ENCODE measurements around the gene NEDD9.

NEDD9 gene

DNA sequence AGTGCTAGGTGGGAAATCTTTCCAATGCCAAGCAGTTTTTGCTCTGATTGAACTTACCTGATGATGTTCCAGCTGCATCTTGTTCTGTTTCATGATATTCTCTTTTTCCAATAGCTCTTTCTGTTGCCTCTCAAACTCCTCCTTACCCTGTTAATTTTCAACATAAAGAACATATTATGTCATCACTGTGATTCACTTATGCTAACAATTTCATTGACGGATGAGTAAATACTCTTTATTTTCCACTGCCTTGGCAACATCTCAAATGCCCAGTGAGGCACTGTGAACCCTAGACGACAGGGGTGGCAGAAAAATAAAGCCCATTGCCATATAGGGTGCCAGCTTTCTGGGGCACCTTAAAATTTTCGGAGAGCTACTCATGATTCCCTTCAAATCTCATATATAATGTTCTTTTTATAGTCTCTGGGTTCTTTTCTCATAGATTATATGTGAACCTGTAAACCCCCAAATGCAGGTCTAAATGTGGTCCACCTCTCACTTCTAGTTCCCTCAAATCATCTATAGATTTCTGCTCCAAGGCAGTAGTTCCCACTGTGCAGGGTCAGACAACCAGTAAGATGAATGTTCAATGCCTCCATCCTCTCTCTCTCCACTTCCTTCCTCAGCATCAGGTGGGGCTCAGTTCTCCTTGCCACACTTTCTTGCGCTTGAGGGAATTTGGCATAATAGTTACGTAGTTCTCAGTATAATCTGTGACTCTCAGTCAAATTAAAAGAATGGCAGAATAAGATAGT is 44.1 kb downstream of the NEDD9 start:
- Histone ChIP-seq H3K36me3 (ENCODE audit: low read length) (peaks cover 61% of the 10 kb centered on the region), H3K9me3 (ENCODE audit: insufficient read depth, low read length) (no peaks in the 10 kb centered on the region), H3K9ac (ENCODE audit: low read length) (no peak overlapping the region)

DNA sequence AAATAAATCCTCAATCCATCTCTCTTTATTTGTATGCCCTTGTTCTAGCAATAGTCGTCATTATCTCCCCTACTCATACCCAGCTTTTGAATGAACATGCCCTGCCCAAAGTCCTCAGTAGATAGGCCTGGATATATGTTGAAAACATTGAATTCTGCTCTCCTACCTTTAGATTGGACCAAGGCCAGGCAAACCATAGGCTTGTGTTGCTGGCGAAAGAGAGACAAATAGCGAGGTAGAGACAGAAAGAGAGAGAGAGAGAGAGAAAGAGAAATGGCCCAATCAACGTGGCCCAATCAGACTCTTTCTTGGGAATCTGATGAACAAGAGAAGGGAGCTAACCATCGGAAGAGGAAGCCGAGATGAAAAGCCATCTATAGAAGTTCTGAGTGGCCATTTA is 45.2 kb downstream of the NEDD9 start:
- Histone ChIP-seq H2AFZ (ENCODE audit: low read depth, low read length, severe bottlenecking) (no peak overlapping the region), H3K36me3 (ENCODE audit: low read length) (peaks cover 71% of the 10 kb centered on the region), H3K4me2 (ENCODE audit: low read depth, low read length, poor library complexity, severe bottlenecking) (no peak overlapping the region), H4K20me1 (ENCODE audit: low read depth, low read length) (no peaks in the 10 kb centered on the region), H3K27ac (ENCODE audit: low read depth, low read length) (no peak overlapping the region), H3K9ac (ENCODE audit: low read length) (no peak overlapping the region), H3K9me2 (replicated peaks; ENCODE audit: insufficient read depth, low read length) (no peaks in the 10 kb centered on the region), H3K4me3 (ENCODE audit: insufficient read depth, low read length, poor library complexity, severe bottlenecking) (no peak overlapping the region), H3K9me3 (ENCODE audit: insufficient read depth, low read length) (peaks cover 2% of the 10 kb centered on the region; the same call in 1 of the 2 replicates), H3K79me2 (ENCODE audit: insufficient read depth, low read length) (no peaks in the 10 kb centered on the region), H3F3A (ENCODE audit: insufficient read depth) (0 out of 2 replicates have a peak, but pooled peaks cover under 1% of the 10 kb centered on the region), H3K27me3 (ENCODE audit: low read length) (no peaks in the 10 kb centered on the region)
- TF ChIP-seq, protein P1, sequence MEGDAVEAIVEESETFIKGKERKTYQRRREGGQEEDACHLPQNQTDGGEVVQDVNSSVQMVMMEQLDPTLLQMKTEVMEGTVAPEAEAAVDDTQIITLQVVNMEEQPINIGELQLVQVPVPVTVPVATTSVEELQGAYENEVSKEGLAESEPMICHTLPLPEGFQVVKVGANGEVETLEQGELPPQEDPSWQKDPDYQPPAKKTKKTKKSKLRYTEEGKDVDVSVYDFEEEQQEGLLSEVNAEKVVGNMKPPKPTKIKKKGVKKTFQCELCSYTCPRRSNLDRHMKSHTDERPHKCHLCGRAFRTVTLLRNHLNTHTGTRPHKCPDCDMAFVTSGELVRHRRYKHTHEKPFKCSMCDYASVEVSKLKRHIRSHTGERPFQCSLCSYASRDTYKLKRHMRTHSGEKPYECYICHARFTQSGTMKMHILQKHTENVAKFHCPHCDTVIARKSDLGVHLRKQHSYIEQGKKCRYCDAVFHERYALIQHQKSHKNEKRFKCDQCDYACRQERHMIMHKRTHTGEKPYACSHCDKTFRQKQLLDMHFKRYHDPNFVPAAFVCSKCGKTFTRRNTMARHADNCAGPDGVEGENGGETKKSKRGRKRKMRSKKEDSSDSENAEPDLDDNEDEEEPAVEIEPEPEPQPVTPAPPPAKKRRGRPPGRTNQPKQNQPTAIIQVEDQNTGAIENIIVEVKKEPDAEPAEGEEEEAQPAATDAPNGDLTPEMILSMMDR (IDR thresholded peaks at IDR 0.05; ENCODE audit: insufficient read depth, low read length, poor library complexity, severe bottlenecking), result no peak

More for the DNA sequence above, 44.1 kb downstream of the NEDD9 start:
- Histone ChIP-seq H3F3A (ENCODE audit: insufficient read depth) (no peaks in the 10 kb centered on the region), H2AFZ (ENCODE audit: low read depth, low read length, severe bottlenecking) (no peak overlapping the region), H3K79me2 (ENCODE audit: insufficient read depth, low read length) (no peaks in the 10 kb centered on the region), H3K27ac (ENCODE audit: low read depth, low read length) (no peak overlapping the region), H3K27me3 (ENCODE audit: low read length) (no peaks in the 10 kb centered on the region), H3K4me3 (ENCODE audit: insufficient read depth, low read length, poor library complexity, severe bottlenecking) (no peak overlapping the region), H3K4me2 (ENCODE audit: low read depth, low read length, poor library complexity, severe bottlenecking) (no peak overlapping the region), H4K20me1 (ENCODE audit: low read depth, low read length) (no peaks in the 10 kb centered on the region), H3K9me2 (replicated peaks; ENCODE audit: insufficient read depth, low read length) (no peaks in the 10 kb centered on the region)
- TF ChIP-seq, protein P1 (IDR thresholded peaks at IDR 0.05; ENCODE audit: insufficient read depth, low read length, poor library complexity, severe bottlenecking), result no peak
- no peak for TF ChIP-seq EZH2phosphoT487 (conservative IDR thresholded peaks at IDR 0.05; ENCODE audit: low read length)

DNA sequence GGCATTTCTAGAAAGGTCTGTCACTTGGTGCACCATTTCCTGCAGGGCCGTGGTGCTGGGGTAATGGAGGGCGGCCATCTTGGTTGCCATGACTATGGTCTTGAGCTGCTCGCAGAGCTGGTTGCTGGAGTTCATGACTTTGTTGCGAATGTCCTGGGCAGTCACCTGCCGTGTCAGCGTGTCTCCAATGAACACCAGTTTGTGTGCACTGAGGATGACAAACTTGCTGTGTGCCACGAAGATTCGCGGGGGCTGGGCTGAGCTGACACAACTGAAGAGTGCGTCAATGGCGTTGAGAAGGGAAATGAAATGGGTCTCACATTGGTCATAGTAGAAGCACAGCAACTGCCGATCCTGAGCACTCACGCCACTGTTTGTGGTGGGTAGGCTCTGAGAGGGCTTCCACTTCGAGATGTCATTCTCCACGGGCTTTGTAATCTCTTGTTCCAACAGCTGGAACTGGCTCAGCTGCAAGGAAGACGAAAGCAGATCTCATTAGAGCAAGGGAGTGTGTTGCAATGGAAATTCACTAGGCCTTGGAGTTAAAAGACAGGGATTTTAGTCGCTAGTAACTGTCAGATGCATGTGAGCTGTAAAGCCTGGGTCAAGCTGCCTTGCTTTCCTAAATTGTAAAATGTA is 47.1 kb downstream of the NEDD9 start:
- Histone ChIP-seq H3F3A (ENCODE audit: insufficient read depth) (0 out of 2 replicates have a peak, but pooled peaks cover 6% of the 10 kb centered on the region), H3K4me2 (ENCODE audit: low read depth, low read length, poor library complexity, severe bottlenecking) (no peak overlapping the region), H3K27ac (ENCODE audit: low read depth, low read length) (no peak overlapping the region), H3K79me2 (ENCODE audit: insufficient read depth, low read length) (no peaks in the 10 kb centered on the region), H3K4me3 (ENCODE audit: insufficient read depth, low read length, poor library complexity, severe bottlenecking) (no peak overlapping the region), H3K27me3 (ENCODE audit: low read length) (no peaks in the 10 kb centered on the region), H3K9me3 (ENCODE audit: insufficient read depth, low read length) (peaks cover 7% of the 10 kb centered on the region; the same call in 1 of the 2 replicates), H3K9ac (ENCODE audit: low read length) (no peak overlapping the region), H3K9me2 (replicated peaks; ENCODE audit: insufficient read depth, low read length) (no peaks in the 10 kb centered on the region), H4K20me1 (ENCODE audit: low read depth, low read length) (no peaks in the 10 kb centered on the region), H3K36me3 (ENCODE audit: low read length) (peaks cover 76% of the 10 kb centered on the region), H2AFZ (ENCODE audit: low read depth, low read length, severe bottlenecking) (no peak overlapping the region)
- TF ChIP-seq EZH2phosphoT487 (conservative IDR thresholded peaks at IDR 0.05; ENCODE audit: low read length), result no peak
- TF ChIP-seq, protein P1 (IDR thresholded peaks at IDR 0.05; ENCODE audit: insufficient read depth, low read length, poor library complexity, severe bottlenecking), result no peak

Data from SU-DHL-6 (cell line).